ENCODE data around the gene CATSPERD. TPM values are rescaled to one million over a fixed set of nuclear protein-coding genes. Genes with fewer than 3 reads are reported as not detected.

The CATSPERD gene
- total and polyA plus RNA-seq, 8 donors: 0.31 to 2.7 (median 1.2) TPM; not detected in 2

DNA sequence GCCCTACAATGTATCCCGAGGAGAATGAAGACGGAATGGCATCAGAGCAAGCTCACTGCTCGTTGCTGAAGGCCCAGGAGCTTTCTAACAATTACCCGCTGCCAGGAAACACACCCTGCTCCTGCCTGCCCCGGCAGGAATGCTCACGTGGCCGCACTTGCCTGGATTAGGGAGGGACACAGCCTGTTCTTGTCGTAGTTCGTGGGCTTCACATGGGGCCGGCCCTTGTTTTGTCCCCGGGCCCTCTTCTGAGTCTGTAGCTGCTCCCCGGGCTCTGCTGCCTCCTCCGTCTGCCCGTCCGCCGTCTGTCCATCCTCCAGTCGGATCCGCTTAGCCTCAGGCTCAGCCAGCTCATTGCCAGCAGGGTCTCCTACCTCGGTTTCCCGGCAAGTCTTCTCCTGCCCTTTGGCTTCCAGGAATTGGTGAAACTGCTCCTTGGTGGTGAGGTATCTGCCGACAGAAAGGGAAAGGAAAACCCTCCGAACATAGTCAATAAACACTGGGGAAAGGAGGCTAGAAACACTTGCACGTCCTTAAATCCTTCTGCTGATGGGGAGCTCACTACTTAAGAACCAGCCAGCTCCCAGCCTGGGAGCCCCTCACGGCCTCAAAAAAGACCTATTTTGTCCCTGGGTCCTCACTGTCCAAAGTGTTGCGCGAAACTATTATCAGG, 69.6 kb downstream of the CATSPERD start:
- Histone ChIP-seq H3K27me3 (no peaks in the 10 kb centered on the region), H3K4me3 (peak overlapping the region; percentile 74 to 93), H3K4me1 (peaks cover 4 to 12% of the 10 kb centered on the region in 2 donors), H3K9me3 (no peaks in the 10 kb centered on the region), H3K27ac (peak overlapping the region in 1 of 2 donors; percentile 98), H3K36me3 (peaks cover 0 to 51% of the 10 kb centered on the region in 2 donors)
- intact Hi-C loops (cut with DNase I): no loop called here
- DNase-seq: no peak
- TF ChIP-seq, protein P1, sequence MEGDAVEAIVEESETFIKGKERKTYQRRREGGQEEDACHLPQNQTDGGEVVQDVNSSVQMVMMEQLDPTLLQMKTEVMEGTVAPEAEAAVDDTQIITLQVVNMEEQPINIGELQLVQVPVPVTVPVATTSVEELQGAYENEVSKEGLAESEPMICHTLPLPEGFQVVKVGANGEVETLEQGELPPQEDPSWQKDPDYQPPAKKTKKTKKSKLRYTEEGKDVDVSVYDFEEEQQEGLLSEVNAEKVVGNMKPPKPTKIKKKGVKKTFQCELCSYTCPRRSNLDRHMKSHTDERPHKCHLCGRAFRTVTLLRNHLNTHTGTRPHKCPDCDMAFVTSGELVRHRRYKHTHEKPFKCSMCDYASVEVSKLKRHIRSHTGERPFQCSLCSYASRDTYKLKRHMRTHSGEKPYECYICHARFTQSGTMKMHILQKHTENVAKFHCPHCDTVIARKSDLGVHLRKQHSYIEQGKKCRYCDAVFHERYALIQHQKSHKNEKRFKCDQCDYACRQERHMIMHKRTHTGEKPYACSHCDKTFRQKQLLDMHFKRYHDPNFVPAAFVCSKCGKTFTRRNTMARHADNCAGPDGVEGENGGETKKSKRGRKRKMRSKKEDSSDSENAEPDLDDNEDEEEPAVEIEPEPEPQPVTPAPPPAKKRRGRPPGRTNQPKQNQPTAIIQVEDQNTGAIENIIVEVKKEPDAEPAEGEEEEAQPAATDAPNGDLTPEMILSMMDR (IDR thresholded peaks at IDR 0.05): no peak
- no peak for ATAC-seq

DNA sequence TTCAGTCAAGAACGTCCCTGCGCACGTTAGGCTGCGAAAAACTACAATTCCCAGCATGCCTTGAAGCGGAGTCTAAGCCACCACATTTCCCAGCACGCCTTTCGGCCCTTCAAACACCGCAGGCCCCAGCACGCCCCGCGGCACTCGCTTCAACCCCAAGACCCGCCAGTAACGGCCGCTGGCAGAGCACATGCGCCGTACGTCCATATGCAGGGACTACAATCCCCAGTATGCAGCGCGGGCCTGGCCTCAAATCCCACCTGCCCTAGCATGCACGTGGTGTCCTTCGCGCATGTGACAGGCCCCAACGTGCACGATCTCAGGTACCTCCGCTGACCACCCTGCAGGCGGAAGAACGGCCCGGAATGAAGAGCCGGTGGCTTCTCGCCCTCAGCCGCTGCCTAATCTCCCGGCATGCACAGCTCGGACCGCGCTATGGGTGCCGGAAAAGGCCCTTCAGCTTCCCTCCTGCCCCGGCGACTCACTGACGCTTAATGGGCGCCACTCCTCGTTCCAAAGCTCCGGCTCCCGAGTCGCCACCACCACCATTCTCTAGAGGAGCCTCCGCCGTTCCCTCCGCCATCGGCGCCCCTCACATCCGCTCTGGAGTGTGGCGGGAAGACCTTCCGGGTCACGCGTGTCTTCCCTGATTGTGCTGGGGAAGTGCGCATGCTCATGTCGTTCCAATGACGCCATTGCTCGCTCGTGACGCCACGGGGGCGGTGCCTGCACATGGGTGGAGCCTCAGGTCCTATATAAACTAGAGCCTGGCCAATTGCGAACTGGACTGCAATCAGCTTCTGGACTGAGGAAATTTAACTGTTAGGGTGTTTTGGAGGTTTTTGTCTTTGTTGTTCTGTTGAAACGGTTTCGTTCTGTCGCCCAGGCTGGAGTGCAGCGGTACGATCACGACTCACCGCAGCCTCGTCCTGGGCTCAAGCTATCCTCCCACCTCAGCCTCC, 70.4 kb downstream of the CATSPERD start, which contains the start of gene DUS3L:
Gene DUS3L, minus strand, starts transcription at position 605 of the 962 bp plus-strand sequence. Its CDS starts 22 bp downstream, at position 583.
- intact Hi-C loops (cut with DNase I): no loop called here
- H3K36me3 ChIP-seq: peaks cover 0 to 43% of the 10 kb centered on the region in 2 donors
- peak; percentile 93 to 98 (median 97) for DNase-seq
- TF ChIP-seq, protein P1 (IDR thresholded peaks at IDR 0.05): no peak
- peak within 1 kb of the TSS; percentile 74 to 93 for H3K4me3 ChIP-seq
- H3K27ac ChIP-seq: peak within 1 kb of the TSS; percentile 96 to 98
- H3K27me3 ChIP-seq: no peaks in the 10 kb centered on the region
- peak; percentile 98 for ATAC-seq
- H3K9me3 ChIP-seq: no peaks in the 10 kb centered on the region
- H3K4me1 ChIP-seq: peaks cover 4 to 12% of the 10 kb centered on the region in 2 donors

DNA sequence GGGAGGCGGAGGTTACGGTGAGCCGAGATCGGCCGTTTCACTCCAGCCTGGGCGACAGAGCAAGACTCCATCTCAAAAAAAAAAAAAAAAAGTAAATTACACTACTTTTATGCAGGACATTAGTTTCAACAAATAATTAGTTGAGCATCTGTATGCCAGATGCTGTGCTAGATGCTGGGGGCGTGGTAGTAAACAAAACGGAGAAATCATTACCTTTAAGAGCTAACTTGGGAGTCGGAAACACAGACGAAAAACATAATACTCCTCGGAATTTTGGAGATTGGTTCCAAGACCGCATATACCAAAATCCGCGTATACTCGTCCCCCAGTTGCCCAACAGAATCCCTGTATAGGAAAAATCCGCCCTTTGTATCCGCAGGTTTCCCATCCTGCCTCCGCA, 71.8 kb downstream of the CATSPERD start:
- Histone ChIP-seq H3K27me3 (no peaks in the 10 kb centered on the region), H3K4me1 (peaks cover 4 to 12% of the 10 kb centered on the region in 2 donors), H3K36me3 (peaks cover 0 to 29% of the 10 kb centered on the region in 2 donors), H3K27ac (no peak overlapping the region), H3K4me3 (no peak overlapping the region), H3K9me3 (no peaks in the 10 kb centered on the region)
- TF ChIP-seq, protein P1 (IDR thresholded peaks at IDR 0.05): no peak
- DNase-seq (no peak), ATAC-seq (no peak)
- intact Hi-C loops (cut with DNase I): no loop called here

DNA sequence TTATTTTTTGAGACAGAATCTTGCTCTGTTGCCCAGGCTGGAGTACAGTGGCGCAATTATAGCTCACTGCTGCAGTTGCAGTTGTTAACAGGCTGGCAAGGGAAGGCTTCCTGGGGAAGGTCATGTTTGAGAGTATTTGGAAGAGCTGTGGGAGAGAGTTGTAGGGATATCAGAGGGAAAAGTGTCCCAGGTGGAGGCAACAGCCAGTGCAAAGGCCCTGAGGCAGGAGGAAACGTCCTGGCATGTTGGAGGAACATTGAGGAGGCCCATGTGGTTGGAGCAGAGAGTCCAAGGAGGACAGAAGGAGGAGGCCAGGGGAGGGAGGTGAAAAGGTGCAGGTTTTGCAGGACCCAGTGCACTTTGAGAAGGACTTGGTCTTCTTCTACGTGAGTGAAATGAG, 72.8 kb downstream of the CATSPERD start:
- no peaks in the 10 kb centered on the region for H3K9me3 ChIP-seq
- H3K4me1 ChIP-seq: peaks cover 4 to 12% of the 10 kb centered on the region in 2 donors
- H3K27me3 ChIP-seq: peaks cover 0 to 7% of the 10 kb centered on the region in 2 donors
- TF ChIP-seq, protein P1 (IDR thresholded peaks at IDR 0.05): no peak
- no peak for ATAC-seq
- intact Hi-C loops (cut with DNase I): no loop called here
- DNase-seq: no peak
- no peak overlapping the region for H3K27ac ChIP-seq
- H3K4me3 ChIP-seq: no peak overlapping the region
- peaks cover 0 to 19% of the 10 kb centered on the region in 2 donors for H3K36me3 ChIP-seq

Measured in left lung (tissue), 10 donors.